ENCODE results near the gene EIF4E3. TPM values are rescaled to one million over a fixed set of nuclear protein-coding genes. Genes with fewer than 3 reads are reported as not detected.

The EIF4E3 gene
- total RNA-seq, 1 donor from 2014 or later: 3.5 TPM

- H3K4me3 Mint-ChIP-seq (ENCODE audit: unreplicated experiment): no peak overlapping the region
- H3K9me3 Mint-ChIP-seq (ENCODE audit: unreplicated experiment): no peaks in the 10 kb centered on the region
- Histone ChIP-seq H2AFZ (ENCODE audit: low read depth, low read length) (no peak overlapping the region), H3K9me3 (ENCODE audit: insufficient read depth, low read depth, low read length) (no peaks in the 10 kb centered on the region), H3K79me2 (ENCODE audit: insufficient read depth, low read length) (no peaks in the 10 kb centered on the region), H4K20me1 (ENCODE audit: insufficient read depth, low read length) (no peaks in the 10 kb centered on the region), H3K27me3 (ENCODE audit: insufficient read depth, low read length) (peaks cover under 1% of the 10 kb centered on the region), H3K27ac (ENCODE audit: low read depth, low read length) (no peak overlapping the region), H3K4me3 (ENCODE audit: insufficient read depth, low read depth, low read length) (no peak overlapping the region), H3K9ac (ENCODE audit: low read length) (no peak overlapping the region), H3K4me1 (ENCODE audit: insufficient read depth, low read length) (no peaks in the 10 kb centered on the region), H3K36me3 (ENCODE audit: insufficient read depth, low read length) (no peaks in the 10 kb centered on the region), H3K4me2 (ENCODE audit: low read length) (no peak overlapping the region)
- no peak for FAIRE-seq
- H3K36me3 Mint-ChIP-seq (ENCODE audit: low read depth, unreplicated experiment): no peaks in the 10 kb centered on the region
- TF ChIP-seq CTCF (IDR thresholded peaks at IDR 0.05; ENCODE audit: insufficient read depth, low read depth, low read length) (no peak), EZH2 (IDR thresholded peaks at IDR 0.05; ENCODE audit: insufficient read depth, low read length) (no peak)
- no peaks in the 10 kb centered on the region for H3K27me3 Mint-ChIP-seq (ENCODE audit: low read depth, unreplicated experiment)
- no peak for DNase-seq (ENCODE audit: low read depth)
- no peak overlapping the region for H3K27ac Mint-ChIP-seq (ENCODE audit: unreplicated experiment)
- H3K4me1 Mint-ChIP-seq (ENCODE audit: low read depth, unreplicated experiment): peaks cover 39% of the 10 kb centered on the region
These were observed 20.3 kb downstream of the EIF4E3 start for GRCh38 chr3:71704915-71705314.

- TF ChIP-seq EZH2 (IDR thresholded peaks at IDR 0.05; ENCODE audit: insufficient read depth, low read length): no peak
- TF ChIP-seq CTCF (IDR thresholded peaks at IDR 0.05; ENCODE audit: insufficient read depth, low read depth, low read length): no peak
- Mint-ChIP-seq H3K27ac (ENCODE audit: unreplicated experiment) (no peak overlapping the region), H3K4me1 (ENCODE audit: low read depth, unreplicated experiment) (peaks cover 36% of the 10 kb centered on the region), H3K9me3 (ENCODE audit: unreplicated experiment) (no peaks in the 10 kb centered on the region), H3K27me3 (ENCODE audit: low read depth, unreplicated experiment) (no peaks in the 10 kb centered on the region), H3K36me3 (ENCODE audit: low read depth, unreplicated experiment) (no peaks in the 10 kb centered on the region), H3K4me3 (ENCODE audit: unreplicated experiment) (no peak overlapping the region)
- no peak overlapping the region for H3K4me3 ChIP-seq (ENCODE audit: insufficient read depth, low read depth, low read length)
- no peak overlapping the region for H2AFZ ChIP-seq (ENCODE audit: low read depth, low read length)
- no peaks in the 10 kb centered on the region for H3K27me3 ChIP-seq (ENCODE audit: insufficient read depth, low read length)
- FAIRE-seq (no peak), DNase-seq (ENCODE audit: low read depth) (no peak)
- H3K9me3 ChIP-seq (ENCODE audit: insufficient read depth, low read depth, low read length): no peaks in the 10 kb centered on the region
- no peak overlapping the region for H3K4me2 ChIP-seq (ENCODE audit: low read length)
- H4K20me1 ChIP-seq (ENCODE audit: insufficient read depth, low read length): no peaks in the 10 kb centered on the region
- H3K9ac ChIP-seq (ENCODE audit: low read length): no peak overlapping the region
- no peaks in the 10 kb centered on the region for H3K4me1 ChIP-seq (ENCODE audit: insufficient read depth, low read length)
- no peaks in the 10 kb centered on the region for H3K79me2 ChIP-seq (ENCODE audit: insufficient read depth, low read length)
- H3K27ac ChIP-seq (ENCODE audit: low read depth, low read length): no peak overlapping the region
- no peaks in the 10 kb centered on the region for H3K36me3 ChIP-seq (ENCODE audit: insufficient read depth, low read length)
These were observed 21.4 kb downstream of the EIF4E3 start for GRCh38 chr3:71703797-71704196.

- DNase-seq (ENCODE audit: low read depth): no peak
- Mint-ChIP-seq H3K27ac (ENCODE audit: unreplicated experiment) (no peak overlapping the region), H3K4me1 (ENCODE audit: low read depth, unreplicated experiment) (peaks cover 22% of the 10 kb centered on the region), H3K9me3 (ENCODE audit: unreplicated experiment) (no peaks in the 10 kb centered on the region), H3K4me3 (ENCODE audit: unreplicated experiment) (no peak overlapping the region), H3K27me3 (ENCODE audit: low read depth, unreplicated experiment) (no peaks in the 10 kb centered on the region), H3K36me3 (ENCODE audit: low read depth, unreplicated experiment) (peaks cover 3% of the 10 kb centered on the region)
- Histone ChIP-seq H3K9ac (ENCODE audit: low read length) (no peak overlapping the region), H3K27me3 (ENCODE audit: insufficient read depth, low read length) (no peaks in the 10 kb centered on the region), H3K36me3 (ENCODE audit: insufficient read depth, low read length) (no peaks in the 10 kb centered on the region), H3K4me2 (ENCODE audit: low read length) (no peak overlapping the region), H2AFZ (ENCODE audit: low read depth, low read length) (no peak overlapping the region), H4K20me1 (ENCODE audit: insufficient read depth, low read length) (no peaks in the 10 kb centered on the region), H3K9me3 (ENCODE audit: insufficient read depth, low read depth, low read length) (no peaks in the 10 kb centered on the region), H3K4me1 (ENCODE audit: insufficient read depth, low read length) (no peaks in the 10 kb centered on the region), H3K79me2 (ENCODE audit: insufficient read depth, low read length) (no peaks in the 10 kb centered on the region), H3K4me3 (ENCODE audit: insufficient read depth, low read depth, low read length) (no peak overlapping the region), H3K27ac (ENCODE audit: low read depth, low read length) (no peak overlapping the region)
- no peak for TF ChIP-seq EZH2 (IDR thresholded peaks at IDR 0.05; ENCODE audit: insufficient read depth, low read length)
- TF ChIP-seq CTCF (IDR thresholded peaks at IDR 0.05; ENCODE audit: insufficient read depth, low read depth, low read length): no peak
- no peak for FAIRE-seq
These were observed 22.8 kb downstream of the EIF4E3 start for GRCh38 chr3:71702131-71703024.

Data from astrocyte (in vitro differentiated cells and primary cell).